ENCODE data around the gene CYP21A2. TPM values are rescaled to one million over a fixed set of nuclear protein-coding genes. Genes with fewer than 3 reads are reported as not detected.

The CYP21A2 gene
- total RNA-seq, 1 donor from 2014 or later = 0.23 TPM

DNA sequence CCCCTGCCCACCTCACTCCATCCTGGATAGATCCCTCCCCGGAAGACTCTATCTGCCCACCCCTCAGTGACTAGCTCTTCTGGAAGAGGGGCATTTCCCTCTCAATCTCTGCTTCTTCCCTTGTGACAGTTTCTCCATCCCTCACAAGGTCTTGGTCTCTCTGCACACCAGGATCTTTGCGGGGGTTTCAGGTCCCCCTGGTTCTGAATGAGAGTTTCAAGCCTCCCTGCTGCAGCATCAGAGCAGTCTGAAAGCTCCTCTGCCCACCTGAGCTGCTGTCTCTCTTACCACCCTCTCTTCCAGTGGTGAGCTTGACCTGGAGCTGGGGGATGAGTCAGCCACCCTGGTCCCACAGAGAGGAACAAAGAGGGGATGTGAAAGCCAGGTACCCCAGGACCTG is 46.6 kb downstream of the CYP21A2 start:
- H3K27ac Mint-ChIP-seq (ENCODE audit: unreplicated experiment) = no peak overlapping the region

DNA sequence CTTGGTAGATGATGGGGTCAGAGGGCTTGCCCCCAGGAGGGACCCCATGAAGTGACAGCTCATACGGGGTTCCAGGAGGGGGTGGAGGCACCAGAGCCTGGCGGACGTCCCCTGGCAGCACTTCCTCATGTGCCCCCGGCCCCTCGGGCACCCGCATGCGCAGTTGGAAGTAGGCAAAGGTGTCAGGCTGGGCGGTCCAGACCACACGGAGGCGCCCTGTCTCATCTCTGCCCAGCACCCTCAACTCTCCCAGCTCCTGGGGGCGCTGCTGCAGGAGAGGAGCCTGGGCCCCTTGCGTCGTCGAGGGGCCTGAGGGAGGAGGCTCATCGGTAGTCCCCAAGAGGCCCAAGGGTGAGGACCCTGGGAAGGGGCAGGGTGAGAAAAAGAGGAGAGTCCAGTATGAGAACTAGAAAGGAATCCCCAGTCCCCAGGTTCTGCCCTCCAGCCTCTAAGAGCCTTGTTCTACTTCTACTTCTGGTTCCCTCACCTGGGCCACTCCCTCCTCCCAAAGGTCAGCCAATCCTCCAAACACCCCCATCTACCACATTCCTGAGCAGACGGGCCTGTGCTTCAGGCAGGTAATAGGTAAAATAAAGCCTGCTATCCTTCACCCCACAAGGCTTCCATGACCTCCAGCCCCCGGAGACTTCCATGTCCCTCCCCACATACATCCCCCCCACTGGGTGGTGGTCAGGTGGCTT is 47.7 kb downstream of the CYP21A2 start:
- Mint-ChIP-seq H3K9me3 (no peaks in the 10 kb centered on the region), H3K4me1 (peaks cover 30% of the 10 kb centered on the region), H3K27me3 (ENCODE audit: low read depth) (peaks cover 24% of the 10 kb centered on the region), H3K36me3 (ENCODE audit: low read depth) (no peaks in the 10 kb centered on the region), H3K27ac (ENCODE audit: unreplicated experiment) (no peak overlapping the region), H3K4me3 (no peak overlapping the region)
- TF ChIP-seq, protein P1, sequence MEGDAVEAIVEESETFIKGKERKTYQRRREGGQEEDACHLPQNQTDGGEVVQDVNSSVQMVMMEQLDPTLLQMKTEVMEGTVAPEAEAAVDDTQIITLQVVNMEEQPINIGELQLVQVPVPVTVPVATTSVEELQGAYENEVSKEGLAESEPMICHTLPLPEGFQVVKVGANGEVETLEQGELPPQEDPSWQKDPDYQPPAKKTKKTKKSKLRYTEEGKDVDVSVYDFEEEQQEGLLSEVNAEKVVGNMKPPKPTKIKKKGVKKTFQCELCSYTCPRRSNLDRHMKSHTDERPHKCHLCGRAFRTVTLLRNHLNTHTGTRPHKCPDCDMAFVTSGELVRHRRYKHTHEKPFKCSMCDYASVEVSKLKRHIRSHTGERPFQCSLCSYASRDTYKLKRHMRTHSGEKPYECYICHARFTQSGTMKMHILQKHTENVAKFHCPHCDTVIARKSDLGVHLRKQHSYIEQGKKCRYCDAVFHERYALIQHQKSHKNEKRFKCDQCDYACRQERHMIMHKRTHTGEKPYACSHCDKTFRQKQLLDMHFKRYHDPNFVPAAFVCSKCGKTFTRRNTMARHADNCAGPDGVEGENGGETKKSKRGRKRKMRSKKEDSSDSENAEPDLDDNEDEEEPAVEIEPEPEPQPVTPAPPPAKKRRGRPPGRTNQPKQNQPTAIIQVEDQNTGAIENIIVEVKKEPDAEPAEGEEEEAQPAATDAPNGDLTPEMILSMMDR (conservative IDR thresholded peaks at IDR 0.05) = no peak
- no peak for DNase-seq (ENCODE audit: low read depth, low spot score)

More for the DNA sequence above, 46.6 kb downstream of the CYP21A2 start:
- H3K9me3 Mint-ChIP-seq = no peaks in the 10 kb centered on the region
- TF ChIP-seq, protein P1 (conservative IDR thresholded peaks at IDR 0.05) = no peak
- H3K36me3 Mint-ChIP-seq (ENCODE audit: low read depth) = no peaks in the 10 kb centered on the region
- H3K4me3 Mint-ChIP-seq = no peak overlapping the region
- peaks cover 20% of the 10 kb centered on the region for H3K27me3 Mint-ChIP-seq (ENCODE audit: low read depth)
- H3K4me1 Mint-ChIP-seq = peaks cover 36% of the 10 kb centered on the region
- DNase-seq (ENCODE audit: low read depth, low spot score) = no peak

DNA sequence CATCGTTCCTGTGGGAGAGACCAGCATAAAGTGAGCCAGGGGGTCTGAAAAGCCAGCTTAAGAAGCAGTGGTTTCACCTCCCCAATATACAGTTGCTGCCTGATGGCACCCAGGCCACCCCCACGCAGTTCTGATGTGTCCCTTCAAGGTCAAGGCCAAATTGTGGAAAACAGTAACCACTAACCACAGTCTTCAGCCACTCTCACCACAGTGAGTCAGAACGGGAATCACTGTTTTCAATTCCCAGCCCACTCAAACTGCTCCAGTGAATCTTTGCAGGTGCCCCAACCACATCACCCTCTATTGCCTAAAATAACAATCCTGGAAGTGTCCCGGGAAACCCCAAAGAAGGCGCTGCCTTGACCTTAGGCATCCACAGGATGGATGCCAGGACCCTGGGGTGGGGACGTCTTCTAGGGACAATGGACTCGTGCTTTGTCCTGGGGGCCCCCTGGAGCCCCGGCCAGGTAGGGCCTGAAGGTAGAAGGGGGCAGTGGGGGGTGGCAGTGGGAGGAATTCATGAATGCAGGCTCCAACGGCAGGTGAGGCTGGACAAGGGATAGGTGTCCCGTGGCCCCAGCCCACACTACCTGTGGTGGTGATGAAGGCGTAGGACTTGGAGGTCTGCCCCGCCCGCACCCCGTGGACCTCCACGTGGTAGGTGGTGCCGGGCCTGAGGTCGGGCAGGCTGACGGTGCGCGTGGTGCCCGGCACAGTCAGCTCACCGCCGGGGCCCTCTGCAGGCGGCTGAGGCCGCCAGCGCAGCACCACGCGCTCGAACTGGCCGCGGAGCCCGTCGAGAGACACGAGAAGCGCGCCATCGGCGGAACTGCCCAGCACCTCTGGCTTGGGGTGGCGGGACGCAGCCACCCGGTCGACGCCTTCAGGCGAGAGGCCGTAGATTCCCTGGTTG is 48.7 kb downstream of the CYP21A2 start:
- Mint-ChIP-seq H3K27ac (ENCODE audit: unreplicated experiment) (no peak overlapping the region), H3K4me1 (peaks cover 20% of the 10 kb centered on the region), H3K9me3 (no peaks in the 10 kb centered on the region), H3K27me3 (ENCODE audit: low read depth) (peaks cover 24% of the 10 kb centered on the region), H3K4me3 (no peak overlapping the region), H3K36me3 (ENCODE audit: low read depth) (no peaks in the 10 kb centered on the region)
- TF ChIP-seq, protein P1 (conservative IDR thresholded peaks at IDR 0.05) = no peak
- no peak for DNase-seq (ENCODE audit: low read depth, low spot score)

DNA sequence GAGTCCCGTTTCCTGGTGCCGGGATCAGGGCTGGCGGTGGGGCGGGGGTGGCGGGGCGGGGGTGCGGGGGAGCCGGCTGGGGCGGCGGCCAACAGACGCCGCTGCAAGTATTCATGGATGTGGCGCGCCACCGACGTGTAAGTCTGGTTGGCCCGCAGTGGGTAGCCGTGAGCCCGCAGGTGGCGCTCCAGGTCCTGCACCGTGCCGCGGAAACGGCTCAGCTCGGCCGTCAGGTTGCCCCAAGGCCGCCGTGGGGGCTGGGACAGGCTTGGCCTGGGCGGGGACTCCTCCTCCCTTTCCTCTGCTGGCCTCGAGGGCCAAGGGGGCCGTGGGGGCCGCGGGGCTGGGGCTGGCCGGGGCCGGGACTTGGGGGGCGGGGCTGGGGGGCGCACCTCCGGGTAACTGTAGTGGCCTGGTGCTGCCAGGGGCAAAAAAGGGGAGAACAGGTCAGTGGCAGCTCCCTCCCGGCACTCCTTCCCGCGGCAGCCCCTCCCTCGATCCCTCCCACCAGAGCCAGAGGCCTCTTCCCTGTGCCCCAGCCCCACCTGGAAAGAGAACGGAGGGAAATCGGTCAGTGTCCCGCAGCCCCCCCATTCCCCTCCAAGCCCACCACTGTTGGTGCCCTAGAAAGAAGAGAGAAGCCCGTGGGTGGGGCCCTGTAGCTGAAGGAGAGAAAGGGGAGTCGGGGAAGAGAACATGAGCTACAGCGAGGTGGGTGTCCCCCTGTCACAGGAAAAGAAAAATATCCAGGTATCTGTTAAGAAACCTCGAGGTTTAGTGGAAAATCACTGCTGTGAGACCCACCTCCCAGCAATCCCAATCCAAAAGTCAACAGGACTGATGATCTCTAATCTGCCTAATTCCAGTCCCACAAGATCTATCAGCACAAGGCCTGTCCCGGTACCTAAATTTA is 49.6 kb downstream of the CYP21A2 start:
- TF ChIP-seq, protein P1 (conservative IDR thresholded peaks at IDR 0.05) = peak; percentile 63
- H3K4me1 Mint-ChIP-seq = peaks cover 10% of the 10 kb centered on the region
- H3K36me3 Mint-ChIP-seq (ENCODE audit: low read depth) = no peaks in the 10 kb centered on the region
- H3K4me3 Mint-ChIP-seq = no peak overlapping the region
- no peaks in the 10 kb centered on the region for H3K9me3 Mint-ChIP-seq
- no peak overlapping the region for H3K27ac Mint-ChIP-seq (ENCODE audit: unreplicated experiment)
- peak; percentile 69 for DNase-seq (ENCODE audit: low read depth, low spot score)
- peaks cover 24% of the 10 kb centered on the region for H3K27me3 Mint-ChIP-seq (ENCODE audit: low read depth)

DNA sequence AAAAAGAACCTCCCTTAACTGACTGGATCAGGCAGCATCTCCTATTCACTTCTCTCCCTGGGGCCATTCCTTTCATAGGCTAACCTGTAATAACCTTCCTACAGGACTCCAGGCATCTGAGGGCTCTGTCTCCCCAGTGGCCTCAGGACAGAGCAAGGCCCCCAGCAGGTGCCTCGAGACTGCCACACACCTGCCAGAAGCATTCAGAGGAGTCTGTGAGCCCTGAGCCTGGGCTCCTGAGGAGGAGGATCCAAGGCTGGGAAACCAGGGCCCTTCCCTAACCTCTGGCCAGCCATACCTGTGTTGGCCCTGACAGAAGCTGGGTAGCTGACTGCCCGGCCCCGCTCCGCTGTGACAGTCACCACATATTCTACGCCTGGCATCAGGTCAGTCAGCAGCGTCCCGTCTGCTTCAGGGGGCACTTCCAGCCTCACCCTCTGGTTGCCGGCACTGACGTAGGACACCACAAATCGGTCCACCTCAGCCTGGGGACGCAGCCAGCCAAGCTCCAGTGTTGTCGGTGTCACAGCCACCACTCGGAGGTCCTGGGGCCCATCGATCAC is 50.4 kb downstream of the CYP21A2 start:
- DNase-seq (ENCODE audit: low read depth, low spot score) = no peak
- Mint-ChIP-seq H3K9me3 (no peaks in the 10 kb centered on the region), H3K4me3 (no peak overlapping the region), H3K27ac (ENCODE audit: unreplicated experiment) (no peak overlapping the region), H3K4me1 (peaks cover 5% of the 10 kb centered on the region), H3K36me3 (ENCODE audit: low read depth) (no peaks in the 10 kb centered on the region), H3K27me3 (ENCODE audit: low read depth) (peaks cover 24% of the 10 kb centered on the region)
- TF ChIP-seq, protein P1 (conservative IDR thresholded peaks at IDR 0.05) = no peak
